Keratinocyte (primary cell): ENCODE data around the gene RAB3D. TPM values are rescaled to one million over a fixed set of nuclear protein-coding genes. Genes with fewer than 3 reads are reported as not detected.

Experiments
- DNase-seq: peaks from one replicate; pipeline ENCODE4 v3.0.0-alpha.2; 2011; ENCODE audit warnings: low read depth, missing footprints, low spot score
- FAIRE-seq: peaks from 2 replicates; lab custom pipeline; 2011; peaks lifted over from hg19 to GRCh38; lab: Jason Lieb, UNC
- H2AFZ ChIP-seq: 2 replicates; pipeline ENCODE4 v1.6.0; 2012; ENCODE audit warnings: low read length, control low read depth, inconsistent platforms; ENCODE audit not compliant: control insufficient read depth
- H3K27ac ChIP-seq: 2 replicates; pipeline ENCODE4 v1.5.1; 2011; ENCODE audit warnings: low read length; ENCODE audit not compliant: control insufficient read depth, insufficient read depth
- H3K27me3 ChIP-seq: 3 replicates; pipeline ENCODE4 v1.6.0; 2011; ENCODE audit warnings: low read length; ENCODE audit not compliant: control insufficient read depth, insufficient read depth; ENCODE audit errors: extremely low read depth
- H3K36me3 ChIP-seq, 2 experiments: 2 replicates in 1 of 2; 3 replicates in 1 of 2; pipeline ENCODE4 v1.5.1; 2011; ENCODE audit warnings: low read length in 2 of 2, mild to moderate bottlenecking in 1 of 2; ENCODE audit not compliant: control insufficient read depth in 2 of 2, insufficient read depth in 2 of 2; ENCODE audit errors: extremely low read depth in 1 of 2
- H3K4me1 ChIP-seq: 3 replicates; pipeline ENCODE4 v1.5.1; 2011; ENCODE audit warnings: low read length; ENCODE audit not compliant: control insufficient read depth, insufficient read depth; ENCODE audit errors: extremely low read depth
- H3K4me2 ChIP-seq: 3 replicates; pipeline ENCODE4 v1.6.0; 2011; ENCODE audit warnings: low read depth, low read length; ENCODE audit not compliant: control insufficient read depth, insufficient read depth; ENCODE audit errors: extremely low read depth
- H3K4me3 ChIP-seq, 3 experiments: fragments of 200-600 bp in 1 of 3; sonication (generic) in 1 of 3; 2 replicates in 2 of 3; 3 replicates in 1 of 3; pipeline ENCODE4 v1.5.1; 2011 to 2016; ENCODE audit warnings: low read length in 3 of 3, mild to moderate bottlenecking in 3 of 3, control low read depth in 2 of 3, inconsistent platforms in 1 of 3, low read depth in 1 of 3, mixed read lengths in 1 of 3, mixed run types in 1 of 3, moderate library complexity in 1 of 3; ENCODE audit not compliant: control insufficient read depth in 2 of 3, insufficient read depth in 2 of 3; ENCODE audit errors: extremely low read depth in 1 of 3
- H3K79me2 ChIP-seq: 2 replicates; pipeline ENCODE4 v1.6.0; 2012; ENCODE audit warnings: low read length; ENCODE audit not compliant: control insufficient read depth, insufficient read depth
- H3K9ac ChIP-seq: 3 replicates; pipeline ENCODE4 v1.6.0; 2011; ENCODE audit warnings: low read length; ENCODE audit not compliant: control insufficient read depth, insufficient read depth; ENCODE audit errors: extremely low read depth
- H3K9me1 ChIP-seq: 3 replicates; pipeline ENCODE4 v1.6.0; 2011; ENCODE audit warnings: low read length; ENCODE audit not compliant: control insufficient read depth, insufficient read depth; ENCODE audit errors: extremely low read depth
- H3K9me3 ChIP-seq: 2 replicates; pipeline ENCODE4 v1.5.1; 2012; ENCODE audit warnings: low read depth, low read length; ENCODE audit not compliant: control insufficient read depth
- H4K20me1 ChIP-seq: 3 replicates; pipeline ENCODE4 v1.6.0; 2011; ENCODE audit warnings: low read length; ENCODE audit not compliant: control insufficient read depth, insufficient read depth; ENCODE audit errors: extremely low read depth
- EZH2 ChIP-seq: IDR thresholded peaks from one replicate; pipeline ENCODE4 v1.6.1; 2012; ENCODE audit warnings: inconsistent platforms, mild to moderate bottlenecking, low read length, moderate library complexity
- dilution Hi-C: fragments of 300-500 bp; cut with MboI; formaldehyde crosslinking; loops from one replicate; pipeline ENCODE4 v1.7.0; 2020; ENCODE audit warnings: low sequenced_read_pairs; ENCODE audit not compliant: extremely low pct_ligation_motif_present
- polyA plus RNA-seq, 5 experiments: library from polyadenylated mRNA; depleted of rRNA in 3 of 5; stranded (reverse) in 3 of 5; stranded (forward) in 1 of 5; unstranded in 1 of 5; fragments of >200 nt; gene quantifications; 1 replicate in 1 of 5; 2 replicates in 3 of 5; 3 replicates in 1 of 5; pipeline versions ENCODE4 v1.2.1 to v1.2.3, GENCODE V29; 2011 to 2012; ENCODE audit warnings: missing spikeins in 2 of 5, low read depth in 1 of 5, low replicate concordance in 1 of 5
- TF ChIP-seq, protein P1 (sequence below), 3 experiments: IDR thresholded peaks in 1 of 3; conservative IDR thresholded peaks in 1 of 3; optimal IDR thresholded peaks in 1 of 3; 2 replicates in 2 of 3; 3 replicates in 1 of 3; pipeline versions ENCODE3 to v1.5.1; 2011; ENCODE audit warnings: low read length in 3 of 3, mild to moderate bottlenecking in 3 of 3, moderate library complexity in 2 of 3, control low read depth in 1 of 3, inconsistent platforms in 1 of 3; ENCODE audit not compliant: insufficient read depth in 2 of 3; ENCODE audit errors: extremely low read depth in 1 of 3

The RAB3D gene
- polyA plus RNA-seq, 1 donor (not counting 4 experiments of a cell fraction or from before 2014, with no cell fraction given), result 63.1 TPM

- H3K36me3 ChIP-seq, result no peaks in the 10 kb centered on the region
- no peak overlapping the region for H3K4me3 ChIP-seq
- dilution Hi-C loops, result no loop called here
- no peaks in the 10 kb centered on the region for H4K20me1 ChIP-seq
- H3K4me2 ChIP-seq, result peak overlapping the region; percentile 27
- no peaks in the 10 kb centered on the region for H3K27me3 ChIP-seq
- DNase-seq (no peak), FAIRE-seq (no peak)
- no peak overlapping the region for H3K9ac ChIP-seq
- H2AFZ ChIP-seq, result no peak overlapping the region
- H3K9me3 ChIP-seq, result no peaks in the 10 kb centered on the region
- H3K4me1 ChIP-seq, result peaks cover 11% of the 10 kb centered on the region
- no peaks in the 10 kb centered on the region for H3K9me1 ChIP-seq
- H3K27ac ChIP-seq, result no peak overlapping the region
- no peak for TF ChIP-seq EZH2
- TF ChIP-seq, protein P1, sequence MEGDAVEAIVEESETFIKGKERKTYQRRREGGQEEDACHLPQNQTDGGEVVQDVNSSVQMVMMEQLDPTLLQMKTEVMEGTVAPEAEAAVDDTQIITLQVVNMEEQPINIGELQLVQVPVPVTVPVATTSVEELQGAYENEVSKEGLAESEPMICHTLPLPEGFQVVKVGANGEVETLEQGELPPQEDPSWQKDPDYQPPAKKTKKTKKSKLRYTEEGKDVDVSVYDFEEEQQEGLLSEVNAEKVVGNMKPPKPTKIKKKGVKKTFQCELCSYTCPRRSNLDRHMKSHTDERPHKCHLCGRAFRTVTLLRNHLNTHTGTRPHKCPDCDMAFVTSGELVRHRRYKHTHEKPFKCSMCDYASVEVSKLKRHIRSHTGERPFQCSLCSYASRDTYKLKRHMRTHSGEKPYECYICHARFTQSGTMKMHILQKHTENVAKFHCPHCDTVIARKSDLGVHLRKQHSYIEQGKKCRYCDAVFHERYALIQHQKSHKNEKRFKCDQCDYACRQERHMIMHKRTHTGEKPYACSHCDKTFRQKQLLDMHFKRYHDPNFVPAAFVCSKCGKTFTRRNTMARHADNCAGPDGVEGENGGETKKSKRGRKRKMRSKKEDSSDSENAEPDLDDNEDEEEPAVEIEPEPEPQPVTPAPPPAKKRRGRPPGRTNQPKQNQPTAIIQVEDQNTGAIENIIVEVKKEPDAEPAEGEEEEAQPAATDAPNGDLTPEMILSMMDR (optimal IDR thresholded peaks at IDR 0.05 in 1 of 3, IDR thresholded peaks at IDR 0.05 in 1 of 3, conservative IDR thresholded peaks at IDR 0.05 in 1 of 3; ENCODE audit: extremely low read depth in 1 of 3, insufficient read depth in 2 of 3, low read length in 3 of 3), result no peak
- H3K79me2 ChIP-seq, result no peaks in the 10 kb centered on the region
These were observed 58.0 kb downstream of the RAB3D start for GRCh38 chr19:11281356-11282049.

DNA sequence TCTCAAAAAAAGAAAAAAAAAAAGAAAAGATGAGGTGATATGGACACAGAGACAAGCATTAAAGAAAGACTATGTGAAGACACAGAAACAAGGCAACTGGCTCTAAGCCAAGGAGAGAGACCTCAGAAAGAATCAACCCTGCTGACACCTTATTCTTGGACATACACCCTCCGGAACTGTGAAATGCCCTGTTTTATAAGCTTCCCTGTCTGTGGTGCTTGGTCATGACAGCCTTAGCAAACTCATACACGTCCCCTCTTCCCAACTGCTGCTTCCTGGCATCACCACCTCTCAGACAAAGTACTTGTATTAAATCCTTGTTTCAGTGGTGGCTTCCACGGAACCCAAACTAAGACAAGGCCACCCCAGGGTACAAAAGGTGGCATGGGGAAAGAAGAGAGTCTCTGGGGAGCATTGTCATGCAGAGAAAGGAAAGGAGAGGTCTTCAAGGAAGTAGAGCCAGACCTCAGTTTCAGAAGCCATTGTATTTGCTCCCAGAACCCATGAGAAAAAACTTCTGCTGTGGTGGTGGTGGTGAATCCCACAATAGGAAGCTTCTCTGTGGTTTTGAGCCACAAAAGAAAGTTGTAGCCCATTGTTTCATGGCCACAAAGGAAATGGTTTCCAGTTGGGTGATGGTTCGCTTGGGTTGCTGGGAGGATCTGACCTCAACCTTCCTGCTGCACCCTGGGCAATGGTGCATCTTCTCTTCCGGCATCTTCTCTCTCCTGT is 59.8 kb downstream of the RAB3D start:
- H4K20me1 ChIP-seq, result no peaks in the 10 kb centered on the region
- TF ChIP-seq, protein P1 (optimal IDR thresholded peaks at IDR 0.05 in 1 of 3, IDR thresholded peaks at IDR 0.05 in 1 of 3, conservative IDR thresholded peaks at IDR 0.05 in 1 of 3; ENCODE audit: extremely low read depth in 1 of 3, insufficient read depth in 2 of 3, low read length in 3 of 3), result no peak
- TF ChIP-seq EZH2, result no peak
- no peak overlapping the region for H3K9ac ChIP-seq
- no peaks in the 10 kb centered on the region for H3K79me2 ChIP-seq
- peaks cover 11% of the 10 kb centered on the region for H3K4me1 ChIP-seq
- no peak overlapping the region for H3K4me3 ChIP-seq
- no peak overlapping the region for H3K27ac ChIP-seq
- no peak for FAIRE-seq
- DNase-seq, result no peak
- no peaks in the 10 kb centered on the region for H3K36me3 ChIP-seq
- no peak overlapping the region for H3K4me2 ChIP-seq
- H3K9me1 ChIP-seq, result no peaks in the 10 kb centered on the region
- dilution Hi-C loops, result no loop called here
- H3K9me3 ChIP-seq, result no peaks in the 10 kb centered on the region
- peaks cover 4% of the 10 kb centered on the region for H3K27me3 ChIP-seq
- no peak overlapping the region for H2AFZ ChIP-seq
